Inflammatory macrophage treated with lipopolysaccharide for 4 hours (primary cell): ENCODE measurements around the gene ZSCAN26.
A peak's percentile ranks its signal among the peaks of the same experiment; 100 is the strongest.

ENCODE experiments used
- DNase-seq: peaks from one replicate; pipeline ENCODE4 v3.0.0-alpha.2; 2020

ZSCAN26 gene

GRCh38 chr6:28266962-28267694 lies at the start of gene ZSCAN26:
TSS of gene ZSCAN26 (plus strand) at chr6:28267143. CDS start at chr6:28271920, 4,777 bp downstream.
- DNase-seq: peak; percentile 85

GRCh38 chr6:28217890-28218289 lies 49.1 kb upstream of the ZSCAN26 start:
- DNase-seq: no peak

- peak; percentile 66 for DNase-seq
These were observed 48.4 kb upstream of the ZSCAN26 start for GRCh38 chr6:28218312-28219248.

GRCh38 chr6:28220257-28221133 lies 46.4 kb upstream of the ZSCAN26 start:
- DNase-seq: no peak

- DNase-seq: no peak
These were observed 42.5 kb upstream of the ZSCAN26 start for GRCh38 chr6:28224131-28225055.

GRCh38 chr6:28225056-28225834 lies 41.7 kb upstream of the ZSCAN26 start, which contains the start of gene ZSCAN9:
TSS of gene ZSCAN9 (plus strand) at chr6:28225275. CDS start at chr6:28227085, 1,810 bp downstream.
- DNase-seq: peak; percentile 69

- DNase-seq: no peak
These were observed 40.5 kb upstream of the ZSCAN26 start for GRCh38 chr6:28226460-28226859.

- no peak for DNase-seq
These were observed 34.2 kb upstream of the ZSCAN26 start for GRCh38 chr6:28232785-28233184.

GRCh38 chr6:28235912-28236452 lies 31.0 kb upstream of the ZSCAN26 start:
- peak; percentile 33 for DNase-seq

GRCh38 chr6:28239636-28240035 lies 27.3 kb upstream of the ZSCAN26 start:
- no peak for DNase-seq

GRCh38 chr6:28240471-28240870 lies 26.5 kb upstream of the ZSCAN26 start:
- DNase-seq: no peak

GRCh38 chr6:28243946-28244345 lies 23.0 kb upstream of the ZSCAN26 start:
- DNase-seq: no peak

GRCh38 chr6:28245206-28245941 lies 21.6 kb upstream of the ZSCAN26 start:
- DNase-seq: no peak

- DNase-seq: no peak
These were observed 18.0 kb upstream of the ZSCAN26 start for GRCh38 chr6:28248916-28249315.

- no peak for DNase-seq
These were observed 16.2 kb upstream of the ZSCAN26 start for GRCh38 chr6:28250747-28251146.

- peak; percentile 36 for DNase-seq
These were observed 15.3 kb upstream of the ZSCAN26 start for GRCh38 chr6:28251661-28252008.

- peak; percentile 88 for DNase-seq
These were observed 14.7 kb upstream of the ZSCAN26 start, which contains the start of gene ZKSCAN4 for GRCh38 chr6:28252009-28252975. TSS of gene ZKSCAN4 (minus strand) at chr6:28252269. CDS start at chr6:28251980, 289 bp downstream.

- peak; percentile 46 for DNase-seq
These were observed 12.8 kb upstream of the ZSCAN26 start for GRCh38 chr6:28254121-28254519.
